Measurements from ENCODE around the gene FHL5.

GRCh38 chr6:96621983-96622382, 59.1 kb downstream of the FHL5 start:
- TF ChIP-seq CTCF (IDR thresholded peaks at IDR 0.05) (no peak), POLR2A (IDR thresholded peaks at IDR 0.05) (no peak), POLR2AphosphoS5 (IDR thresholded peaks at IDR 0.05) (no peak), EP300 (IDR thresholded peaks at IDR 0.05) (no peak)
